GM12875 (cell line): Measurements from ENCODE around the gene COA7.
"Not testable (repeated sequence)": the region's sequence is repeated elsewhere in the genome, so short reads cannot be mapped to it uniquely, and the experiment has no call there.

ENCODE experiments used
- H3K4me3 ChIP-seq: one replicate; pipeline ENCODE4 v1.5.1; 2011; ENCODE audit warnings: low read depth, low read length, control low read depth
- TF ChIP-seq, protein P1 (sequence below): IDR thresholded peaks from 2 replicates; pipeline ENCODE4 v1.5.1; 2011; ENCODE audit warnings: low read depth, mild to moderate bottlenecking, control low read depth, inconsistent platforms, low read length, moderate library complexity, borderline replicate concordance; ENCODE audit not compliant: insufficient read depth

The COA7 gene

DNA sequence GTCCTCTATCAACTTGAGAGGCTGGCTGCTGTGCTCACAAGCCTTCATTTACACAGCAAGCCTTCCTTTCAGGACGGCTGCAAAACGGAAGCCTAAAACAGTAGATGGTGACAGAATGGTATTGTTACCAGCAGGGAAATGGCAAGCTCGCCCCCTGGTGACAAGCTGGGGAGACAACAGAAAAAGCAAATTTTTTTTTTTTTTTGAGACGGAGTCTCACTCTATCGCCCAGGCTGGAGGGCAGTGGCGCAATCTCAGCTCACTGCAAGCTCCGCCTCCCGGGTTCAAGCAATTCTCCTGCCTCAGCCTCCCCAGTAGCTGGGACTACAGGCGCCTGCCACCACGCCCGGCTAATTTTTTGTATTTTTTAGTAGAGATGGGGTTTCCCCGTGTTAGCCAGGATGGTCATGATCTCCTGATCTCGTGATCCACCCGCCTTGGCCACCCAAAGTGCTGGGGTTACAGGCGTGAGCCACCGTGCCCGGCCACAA, 11.8 kb downstream of the COA7 start:
- TF ChIP-seq, protein P1, sequence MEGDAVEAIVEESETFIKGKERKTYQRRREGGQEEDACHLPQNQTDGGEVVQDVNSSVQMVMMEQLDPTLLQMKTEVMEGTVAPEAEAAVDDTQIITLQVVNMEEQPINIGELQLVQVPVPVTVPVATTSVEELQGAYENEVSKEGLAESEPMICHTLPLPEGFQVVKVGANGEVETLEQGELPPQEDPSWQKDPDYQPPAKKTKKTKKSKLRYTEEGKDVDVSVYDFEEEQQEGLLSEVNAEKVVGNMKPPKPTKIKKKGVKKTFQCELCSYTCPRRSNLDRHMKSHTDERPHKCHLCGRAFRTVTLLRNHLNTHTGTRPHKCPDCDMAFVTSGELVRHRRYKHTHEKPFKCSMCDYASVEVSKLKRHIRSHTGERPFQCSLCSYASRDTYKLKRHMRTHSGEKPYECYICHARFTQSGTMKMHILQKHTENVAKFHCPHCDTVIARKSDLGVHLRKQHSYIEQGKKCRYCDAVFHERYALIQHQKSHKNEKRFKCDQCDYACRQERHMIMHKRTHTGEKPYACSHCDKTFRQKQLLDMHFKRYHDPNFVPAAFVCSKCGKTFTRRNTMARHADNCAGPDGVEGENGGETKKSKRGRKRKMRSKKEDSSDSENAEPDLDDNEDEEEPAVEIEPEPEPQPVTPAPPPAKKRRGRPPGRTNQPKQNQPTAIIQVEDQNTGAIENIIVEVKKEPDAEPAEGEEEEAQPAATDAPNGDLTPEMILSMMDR: peak; percentile 74
- H3K4me3 ChIP-seq: not testable (repeated sequence)

DNA sequence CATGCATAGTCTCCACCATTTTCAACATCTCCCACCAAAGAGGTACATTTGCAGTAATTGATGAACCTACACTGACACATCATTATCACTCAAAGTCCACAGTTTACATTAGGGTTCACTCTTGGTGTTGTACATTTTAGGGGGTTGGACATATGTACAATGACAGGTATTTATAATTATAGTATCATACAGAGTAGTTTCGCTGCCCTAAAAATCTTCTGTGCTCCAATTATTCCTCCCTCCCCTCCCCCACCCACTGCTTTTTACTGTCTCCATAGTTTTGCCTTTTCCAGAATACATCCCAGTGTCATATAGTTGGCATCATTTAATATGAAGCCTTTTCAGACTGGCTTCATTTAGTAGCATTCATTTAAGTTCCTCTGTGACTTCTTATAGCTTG, 13.6 kb downstream of the COA7 start:
- TF ChIP-seq, protein P1: no peak
- no peak overlapping the region for H3K4me3 ChIP-seq

DNA sequence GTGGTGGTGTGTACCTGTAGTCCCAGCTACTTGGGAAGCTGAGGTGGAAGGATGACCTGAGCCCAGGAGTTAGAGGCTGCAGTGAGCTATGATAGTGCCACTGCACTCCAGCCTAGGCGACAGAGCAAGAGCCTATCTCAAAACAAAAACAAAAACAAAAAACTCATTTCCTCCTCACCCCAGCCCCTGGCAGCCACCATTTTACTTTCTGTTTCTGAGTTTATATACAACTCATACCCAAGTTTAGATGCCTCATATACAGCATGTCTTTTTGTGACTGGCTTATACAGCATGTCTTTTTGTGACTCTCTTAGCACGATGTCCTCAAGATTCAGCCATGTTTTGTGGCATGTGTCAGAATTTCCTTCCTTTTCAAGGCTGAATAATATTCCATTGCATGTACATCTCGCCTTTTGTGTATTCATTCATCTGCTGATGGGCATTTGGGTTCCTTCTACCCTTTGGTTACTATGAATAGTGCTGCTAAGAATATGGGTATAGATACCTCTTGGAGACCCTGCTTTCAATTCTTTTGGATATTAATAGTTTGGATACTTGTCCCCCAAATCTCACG, 14.7 kb downstream of the COA7 start:
- TF ChIP-seq, protein P1: no peak
- H3K4me3 ChIP-seq: no peak overlapping the region

DNA sequence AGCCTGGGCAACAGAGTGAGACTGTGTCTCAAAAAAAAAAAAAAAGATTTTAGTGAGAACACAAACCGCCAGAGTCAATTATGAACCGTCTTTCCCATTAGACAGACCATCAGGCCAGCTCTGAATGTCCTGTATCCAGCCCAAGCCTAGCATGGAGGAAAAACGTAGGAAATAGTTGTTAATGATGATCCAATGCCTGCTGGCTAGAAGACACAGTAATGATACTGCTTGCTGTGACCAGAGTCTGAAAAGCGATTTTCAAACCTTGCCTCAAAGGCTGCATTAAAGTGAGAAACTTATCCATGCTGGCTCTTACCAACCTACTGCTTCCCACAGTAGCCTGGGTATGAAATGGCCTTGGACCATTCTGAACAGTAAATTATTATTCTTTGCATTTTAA, 17.0 kb downstream of the COA7 start:
- TF ChIP-seq, protein P1: no peak
- no peak overlapping the region for H3K4me3 ChIP-seq

DNA sequence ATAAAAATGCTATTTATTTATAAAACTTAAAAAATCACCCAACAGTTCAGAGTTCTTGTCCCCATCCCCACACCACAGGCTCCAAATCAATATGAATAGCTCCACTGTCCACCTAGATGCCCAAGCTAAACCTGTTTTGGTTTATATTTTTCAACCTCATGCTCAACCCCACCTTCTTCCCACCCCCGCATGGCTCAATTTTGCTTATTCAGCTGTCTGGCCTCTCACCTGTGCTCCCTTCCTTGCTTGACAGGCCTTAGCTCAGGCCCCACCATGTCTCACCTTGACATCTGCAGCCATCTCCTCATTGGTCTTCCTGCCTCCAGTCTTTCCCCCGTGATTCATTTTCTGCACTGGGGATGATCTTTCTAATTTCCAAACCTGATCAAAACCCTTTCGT, 17.8 kb downstream of the COA7 start:
- TF ChIP-seq, protein P1: no peak
- no peak overlapping the region for H3K4me3 ChIP-seq

DNA sequence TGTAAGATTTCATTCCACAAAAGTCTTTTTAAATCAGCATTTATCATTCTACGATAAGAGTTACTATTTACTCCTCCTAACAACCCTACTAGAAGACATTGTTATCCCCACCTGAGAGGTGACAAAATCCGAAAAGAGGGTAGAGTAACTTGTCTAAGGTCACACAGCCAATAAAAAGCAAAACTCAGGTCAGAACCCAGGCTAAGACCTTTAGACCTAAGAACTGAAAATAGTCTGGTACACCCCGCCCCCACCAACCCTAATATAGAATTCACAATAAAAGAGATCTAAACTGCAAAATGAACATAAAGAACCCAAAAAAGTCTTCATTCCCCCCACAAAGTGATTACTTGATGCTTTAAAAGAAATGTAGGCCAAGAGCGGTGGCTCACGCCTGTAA, 18.6 kb downstream of the COA7 start:
- H3K4me3 ChIP-seq: no peak overlapping the region
- TF ChIP-seq, protein P1: no peak

DNA sequence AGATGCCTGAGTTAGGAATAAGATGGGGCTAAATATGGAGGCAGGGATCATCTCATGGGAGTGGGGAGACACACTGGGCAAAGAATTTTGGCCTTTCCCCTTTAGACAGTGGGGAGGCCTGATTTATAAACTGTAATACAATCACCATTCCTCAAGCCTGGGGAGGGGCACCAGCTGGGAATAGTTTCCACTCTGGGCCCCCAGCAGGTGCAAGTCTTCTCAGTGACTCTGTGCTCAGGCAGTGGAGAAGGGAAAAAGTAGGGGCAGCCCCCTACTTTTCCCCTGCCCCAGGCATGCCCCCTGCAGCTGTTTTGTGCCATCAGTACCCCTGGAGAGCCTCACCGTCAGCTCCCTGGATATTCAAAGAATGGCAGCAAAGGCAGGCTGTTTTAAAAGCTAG, 19.1 kb downstream of the COA7 start:
- no peak overlapping the region for H3K4me3 ChIP-seq
- TF ChIP-seq, protein P1: no peak
